Muscle of leg (tissue), 16 donors: ENCODE results near the gene PIP5KL1. TPM values are rescaled to one million over a fixed set of nuclear protein-coding genes. Genes with fewer than 3 reads are reported as not detected.
A peak's percentile ranks its signal among the peaks of the same experiment; 100 is the strongest.

Experiments used
- DNase-seq: peaks from one replicate; pipeline ENCODE4 v3.0.0; 2013
- H3K27ac ChIP-seq: one replicate; pipeline ENCODE4 v1.5.1; 2013; ENCODE audit warnings: mild to moderate bottlenecking, low read length, control low read depth
- H3K27me3 ChIP-seq: one replicate; pipeline ENCODE4 v1.6.1; 2013; ENCODE audit warnings: low read length; ENCODE audit not compliant: control insufficient read depth, insufficient read depth
- H3K36me3 ChIP-seq: one replicate; pipeline ENCODE4 v1.6.1; 2013; ENCODE audit warnings: low read length; ENCODE audit not compliant: control insufficient read depth, insufficient read depth
- H3K4me1 ChIP-seq: one replicate; pipeline ENCODE4 v1.6.1; 2013; ENCODE audit warnings: low read length; ENCODE audit not compliant: control insufficient read depth, insufficient read depth
- H3K4me3 ChIP-seq: one replicate; pipeline ENCODE4 v1.5.1; 2013; ENCODE audit warnings: low read length, control low read depth
- H3K9me3 ChIP-seq: replicated peaks from 2 replicates; pipeline ENCODE4 v1.6.1; 2013; ENCODE audit warnings: low read depth, low read length; ENCODE audit not compliant: control insufficient read depth
- WGBS: methylation state at CpG from one replicate; pipeline ENCODE4 v1.1.5; 2013; ENCODE audit warnings: missing lambda C conversion rate; ENCODE audit not compliant: insufficient coverage; 5-methylcytosine and 5-hydroxymethylcytosine counted together
- long read RNA-seq, 11 donors: transcript quantifications; one replicate each; lab custom pipeline, GENCODE V29; 2026
- polyA plus RNA-seq, 8 donors: library from polyadenylated mRNA; unstranded; fragments of 120-200 nt; gene quantifications; one replicate each; pipeline versions ENCODE4 v1.2.1 to v1.2.3, GENCODE V29; 2013; ENCODE audit warnings: inconsistent platforms in 1 of 8, low replicate concordance in 1 of 8; ENCODE audit not compliant: insufficient read length in 8 of 8, insufficient read depth in 1 of 8
- total RNA-seq: library from RNA; stranded (reverse); fragments of 120-200 nt; gene quantifications from one replicate; pipeline ENCODE4 v1.2.4, GENCODE V29; 2013

The PIP5KL1 gene, protein sequence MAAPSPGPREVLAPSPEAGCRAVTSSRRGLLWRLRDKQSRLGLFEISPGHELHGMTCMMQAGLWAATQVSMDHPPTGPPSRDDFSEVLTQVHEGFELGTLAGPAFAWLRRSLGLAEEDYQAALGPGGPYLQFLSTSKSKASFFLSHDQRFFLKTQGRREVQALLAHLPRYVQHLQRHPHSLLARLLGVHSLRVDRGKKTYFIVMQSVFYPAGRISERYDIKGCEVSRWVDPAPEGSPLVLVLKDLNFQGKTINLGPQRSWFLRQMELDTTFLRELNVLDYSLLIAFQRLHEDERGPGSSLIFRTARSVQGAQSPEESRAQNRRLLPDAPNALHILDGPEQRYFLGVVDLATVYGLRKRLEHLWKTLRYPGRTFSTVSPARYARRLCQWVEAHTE
- 0.49 TPM for total RNA-seq
- polyA plus RNA-seq, result 1 to 10 TPM in 7 of 8 donors, under 1 TPM in 1; 0.42 to 3.5 (median 2.3) TPM
- long read RNA-seq, donor 1, result 0 reads
- long read RNA-seq, donor 2, result 0 reads
- long read RNA-seq, donor 3, result 0 reads
- long read RNA-seq, donor 4, result 0 reads
- long read RNA-seq, donor 5, result 0 reads
- long read RNA-seq, donor 6, result 0 reads
- long read RNA-seq, donor 7, result 0 reads
- long read RNA-seq, donor 8, result 0 reads
- long read RNA-seq, donor 9, result 0 reads
- long read RNA-seq, donor 10, partial matches to known transcripts, result 0 of 1 reads
- long read RNA-seq, donor 10, other reads (novel, unspliced or antisense), result 0 of 1 reads
- long read RNA-seq, donor 11, result 0 reads

DNA sequence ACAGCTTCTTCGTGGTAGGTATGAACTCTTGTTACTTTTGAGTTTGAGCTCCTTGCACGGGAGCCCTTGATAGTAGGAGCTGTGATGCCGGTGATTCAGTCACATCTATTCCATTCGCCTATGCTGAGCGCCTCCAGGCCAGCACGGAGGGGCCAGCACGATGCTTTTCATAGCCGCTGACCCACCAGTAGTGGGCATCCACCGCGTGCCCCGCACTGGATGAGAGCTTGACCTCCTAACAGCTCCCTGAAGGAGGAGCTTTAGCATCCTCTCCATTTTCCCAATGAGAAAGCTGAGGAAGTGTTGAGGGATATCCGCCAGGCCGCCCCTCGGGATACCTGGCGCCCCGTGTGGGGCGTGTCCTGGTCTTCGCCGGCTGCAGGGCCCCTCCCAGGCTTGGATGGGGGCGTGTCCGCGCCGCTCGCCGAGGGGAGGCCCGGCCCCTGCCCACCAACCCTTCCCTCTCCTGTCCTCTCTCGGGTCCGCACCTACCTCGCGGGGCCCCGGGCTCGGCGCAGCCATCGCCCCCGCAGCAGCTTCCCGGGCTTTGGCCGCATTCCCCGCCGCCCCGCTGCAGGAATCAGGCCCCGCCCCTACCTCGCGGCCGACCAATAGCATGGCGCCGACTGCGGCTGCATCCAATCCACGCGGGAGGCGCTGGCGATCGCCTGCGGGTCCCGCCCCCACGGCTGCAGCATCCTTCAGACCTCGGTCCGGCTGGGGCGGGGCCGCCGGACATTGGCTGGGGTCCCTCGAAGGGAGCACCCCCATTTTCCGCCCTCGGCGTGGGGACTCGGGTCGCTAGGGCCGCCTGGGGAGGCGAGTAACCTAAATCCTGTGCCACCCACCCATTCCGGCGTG lies at the start of gene PIP5KL1:
Gene PIP5KL1 (minus strand): TSS at position 547 of the 861 bp plus-strand sequence. CDS start 25 bp downstream, at position 522.
- DNase-seq, result peak; percentile 91
- peaks cover 29% of the 10 kb centered on the region for H3K4me1 ChIP-seq
- peak within 1 kb of the TSS; percentile 46 for H3K4me3 ChIP-seq
- H3K27me3 ChIP-seq, result peaks cover 43% of the 10 kb centered on the region
- WGBS, result 2% methylated on average over 63 of the region's 70 CpGs
- H3K9me3 ChIP-seq, result no peaks in the 10 kb centered on the region
- H3K36me3 ChIP-seq, result peaks cover 11% of the 10 kb centered on the region
- peak within 1 kb of the TSS; percentile 59 for H3K27ac ChIP-seq

- no peak for DNase-seq
- Histone ChIP-seq H3K4me1 (peaks cover 58% of the 10 kb centered on the region), H3K36me3 (peaks cover 6% of the 10 kb centered on the region), H3K4me3 (peak overlapping the region; percentile 82), H3K9me3 (no peaks in the 10 kb centered on the region), H3K27me3 (no peaks in the 10 kb centered on the region), H3K27ac (peak overlapping the region; percentile 65)
- WGBS, result under 1% methylated on average over 57 of the region's 61 CpGs
These were observed 49.6 kb upstream of the PIP5KL1 start for GRCh38 chr9:127980060-127980705.

GRCh38 chr9:127979333-127980059 lies 48.9 kb upstream of the PIP5KL1 start:
- 0% methylated on average over 13 of the region's 24 CpGs for WGBS
- peak; percentile 58 for DNase-seq
- peak overlapping the region; percentile 65 for H3K27ac ChIP-seq

GRCh38 chr9:127979015-127979332 lies 48.4 kb upstream of the PIP5KL1 start:
- DNase-seq, result no peak
- Histone ChIP-seq H3K9me3 (no peaks in the 10 kb centered on the region), H3K36me3 (peaks cover 6% of the 10 kb centered on the region), H3K27me3 (no peaks in the 10 kb centered on the region), H3K27ac (peak overlapping the region; percentile 62), H3K4me3 (peak overlapping the region; percentile 82), H3K4me1 (peaks cover 70% of the 10 kb centered on the region)
- WGBS, result 33% methylated on average over 4 of the region's 5 CpGs

More at GRCh38 chr9:127979333-127980059, 48.9 kb upstream of the PIP5KL1 start:
- Histone ChIP-seq H3K36me3 (peaks cover 6% of the 10 kb centered on the region), H3K4me1 (peaks cover 65% of the 10 kb centered on the region), H3K4me3 (peak overlapping the region; percentile 82), H3K9me3 (no peaks in the 10 kb centered on the region), H3K27me3 (no peaks in the 10 kb centered on the region)

DNA sequence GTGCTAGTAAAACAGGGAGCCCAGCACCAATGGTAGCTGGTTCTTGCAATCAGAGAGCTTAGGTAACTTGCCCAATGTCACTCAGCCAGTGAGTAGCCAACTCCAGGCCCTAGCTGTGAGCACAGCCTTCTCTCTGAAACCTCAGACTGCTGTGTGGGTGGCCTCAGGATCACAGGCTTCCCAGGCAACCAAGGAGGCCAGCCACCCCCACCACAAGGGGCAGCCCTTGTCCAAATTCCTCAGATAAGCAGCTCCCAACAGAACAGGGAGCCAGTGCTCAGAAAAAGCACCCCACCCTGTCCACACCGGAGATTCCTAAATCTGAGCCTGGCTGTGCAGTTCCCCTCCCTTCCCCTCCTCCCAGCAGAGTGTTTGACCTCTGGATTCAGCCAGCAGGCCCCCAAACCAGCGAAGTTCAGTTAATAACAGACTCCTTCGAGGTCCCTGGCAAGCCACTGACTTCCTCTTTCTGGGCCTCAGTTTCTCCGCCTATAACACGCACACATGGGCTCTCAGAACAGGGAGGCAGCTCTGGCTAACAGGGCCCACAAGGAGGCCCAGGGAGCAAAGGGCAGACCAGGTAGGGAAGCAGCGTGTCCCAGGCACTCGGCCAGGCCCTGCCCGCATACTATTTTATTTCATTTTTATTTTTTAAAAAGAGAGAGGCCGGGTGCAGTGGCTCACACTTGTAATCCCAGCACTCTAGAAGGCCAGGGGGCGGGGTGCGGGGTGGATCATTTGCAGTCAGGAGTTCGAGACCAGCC lies 47.5 kb upstream of the PIP5KL1 start:
- Histone ChIP-seq H3K4me3 (peak overlapping the region; percentile 24), H3K27ac (no peak overlapping the region), H3K9me3 (no peaks in the 10 kb centered on the region), H3K4me1 (peaks cover 79% of the 10 kb centered on the region), H3K36me3 (peaks cover 6% of the 10 kb centered on the region), H3K27me3 (no peaks in the 10 kb centered on the region)
- WGBS, result 31% methylated on average over 5 of the region's 12 CpGs
- DNase-seq, result peak; percentile 41

DNA sequence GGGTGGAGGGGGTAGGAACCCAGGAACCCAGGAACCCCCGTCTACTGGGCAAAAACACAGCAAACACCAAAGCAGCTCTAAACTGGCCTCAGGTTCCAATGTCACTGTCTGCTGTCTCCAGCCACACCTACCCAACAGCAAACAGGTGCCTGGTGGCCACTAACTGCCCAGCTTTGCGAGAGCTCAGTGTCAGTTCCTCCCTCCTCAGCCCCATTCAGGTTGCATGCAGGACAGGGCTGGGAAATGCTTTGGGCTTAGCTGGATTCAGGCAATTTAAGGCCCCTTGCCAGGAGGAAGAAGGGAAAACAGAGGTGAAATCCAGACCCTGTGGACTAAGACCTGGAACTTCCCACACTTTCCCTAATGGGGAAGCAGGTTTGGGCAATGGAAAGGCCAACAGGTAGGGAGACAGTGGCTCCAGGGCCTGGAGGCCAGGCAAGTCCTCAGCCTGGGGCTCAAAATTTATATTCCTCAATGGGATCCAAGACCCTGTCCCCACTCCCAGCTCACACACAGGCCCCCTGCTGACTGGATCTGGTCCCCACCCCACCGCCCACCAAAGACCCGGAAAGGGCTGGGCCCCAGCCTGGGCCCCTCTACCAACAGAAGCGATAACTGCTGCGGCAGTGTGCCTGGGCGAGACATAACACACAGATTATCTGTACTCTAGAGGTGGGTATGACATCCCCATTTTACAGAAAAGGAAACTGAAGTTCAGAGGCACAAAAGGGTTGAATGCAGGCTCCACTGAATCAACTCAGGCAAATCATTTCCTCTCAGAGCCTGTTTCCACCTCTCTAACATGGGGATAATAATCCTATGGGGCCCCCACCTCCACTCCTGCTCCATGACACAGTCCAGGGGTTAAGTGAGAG lies 46.7 kb upstream of the PIP5KL1 start:
- H3K27me3 ChIP-seq, result no peaks in the 10 kb centered on the region
- no peaks in the 10 kb centered on the region for H3K9me3 ChIP-seq
- peak overlapping the region; percentile 24 for H3K4me3 ChIP-seq
- peak; percentile 15 for DNase-seq
- peaks cover 87% of the 10 kb centered on the region for H3K4me1 ChIP-seq
- no peak overlapping the region for H3K27ac ChIP-seq
- H3K36me3 ChIP-seq, result peaks cover 6% of the 10 kb centered on the region
- WGBS, result no CpG with 5 or more reads among the region's 7 CpGs

DNA sequence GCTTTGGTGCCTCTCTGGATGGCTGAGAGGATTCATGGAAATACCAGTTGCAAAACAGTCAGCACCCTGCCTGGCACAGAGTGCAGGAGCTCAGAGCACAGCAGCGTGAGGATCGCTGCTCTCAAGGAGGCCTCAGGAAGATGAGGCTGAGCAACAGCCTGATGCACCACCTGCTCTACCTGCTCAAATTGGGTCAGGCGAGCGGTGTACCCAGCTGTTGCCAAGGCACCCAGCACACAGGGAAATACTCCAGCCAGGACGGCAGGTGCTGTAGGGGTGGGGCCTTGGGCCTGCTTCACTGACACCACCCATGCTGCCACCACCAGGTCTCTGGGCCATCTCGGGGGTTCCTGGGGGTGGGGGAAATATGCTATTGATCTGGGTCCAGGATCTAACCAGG lies 45.9 kb upstream of the PIP5KL1 start:
- Histone ChIP-seq H3K4me1 (peaks cover 90% of the 10 kb centered on the region), H3K27ac (no peak overlapping the region), H3K36me3 (peaks cover 6% of the 10 kb centered on the region), H3K27me3 (no peaks in the 10 kb centered on the region), H3K4me3 (no peak overlapping the region), H3K9me3 (no peaks in the 10 kb centered on the region)
- DNase-seq, result peak; percentile 14
- WGBS, result 89% methylated on average over 2 of the region's 6 CpGs
